WERI-Rb-1 (cell line): ENCODE results near the gene RALGAPA2.
A peak's percentile ranks its signal among the peaks of the same experiment; 100 is the strongest.
"Not testable (repeated sequence)": the region's sequence is repeated elsewhere in the genome, so short reads cannot be mapped to it uniquely, and the experiment has no call there.

Source experiments
- DNase-seq: peaks from one replicate; pipeline ENCODE4 v3.0.0-alpha.2; 2020
- H3K27ac ChIP-seq: fragments of 250-450 bp; sonication (Bioruptor Pico); 2 replicates; pipeline ENCODE4 v1.5.1; 2020; ENCODE audit warnings: mild to moderate bottlenecking, moderate library complexity
- H3K27me3 ChIP-seq: fragments of 250-450 bp; sonication (Bioruptor Pico); 2 replicates; pipeline ENCODE4 v1.5.1; 2021; ENCODE audit warnings: mild to moderate bottlenecking, low read depth, moderate library complexity; ENCODE audit not compliant: insufficient read depth, severe bottlenecking
- H3K36me3 ChIP-seq: fragments of 250-450 bp; sonication (Bioruptor Pico); 2 replicates; pipeline ENCODE4 v1.5.1; 2020; ENCODE audit warnings: mild to moderate bottlenecking, moderate library complexity
- H3K4me3 ChIP-seq: 2 replicates; pipeline ENCODE4 v1.5.1; 2011; ENCODE audit warnings: low read depth, mild to moderate bottlenecking, control low read depth, low read length
- H3K9me3 ChIP-seq: fragments of 250-450 bp; sonication (Bioruptor Pico); 2 replicates; pipeline ENCODE4 v1.5.1; 2021; ENCODE audit warnings: mild to moderate bottlenecking, moderate library complexity; ENCODE audit not compliant: severe bottlenecking
- TF ChIP-seq, protein P1 (sequence below): IDR thresholded peaks from 2 replicates; pipeline ENCODE4 v1.5.1; 2011; ENCODE audit warnings: low read depth, mild to moderate bottlenecking, control low read depth, inconsistent platforms, low read length

Gene RALGAPA2

DNA sequence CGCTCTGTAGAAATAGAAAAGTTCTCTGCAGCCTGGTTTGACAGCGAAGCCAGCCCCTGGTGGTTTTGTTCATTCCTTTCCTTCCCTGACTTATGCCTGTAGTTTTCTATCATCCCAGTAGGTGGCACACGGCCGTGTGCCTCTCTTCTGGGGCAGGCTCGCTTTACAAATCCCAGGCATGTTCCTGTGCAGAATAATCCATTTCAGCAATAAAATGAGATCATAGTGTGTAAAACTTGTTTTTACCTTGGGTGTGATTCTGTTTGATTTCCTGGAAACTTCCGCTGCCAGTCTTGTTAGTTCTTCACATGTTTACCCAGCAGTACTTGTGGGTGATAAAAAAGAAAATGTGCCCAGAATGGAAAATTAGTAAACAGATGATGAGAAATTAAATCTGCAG, 352.0 kb downstream of the RALGAPA2 start:
- H3K36me3 ChIP-seq = no peaks in the 10 kb centered on the region
- no peak overlapping the region for H3K4me3 ChIP-seq
- H3K27me3 ChIP-seq = no peaks in the 10 kb centered on the region
- DNase-seq = peak; percentile 61
- peaks cover 7% of the 10 kb centered on the region for H3K9me3 ChIP-seq
- H3K27ac ChIP-seq = no peak overlapping the region
- TF ChIP-seq, protein P1, sequence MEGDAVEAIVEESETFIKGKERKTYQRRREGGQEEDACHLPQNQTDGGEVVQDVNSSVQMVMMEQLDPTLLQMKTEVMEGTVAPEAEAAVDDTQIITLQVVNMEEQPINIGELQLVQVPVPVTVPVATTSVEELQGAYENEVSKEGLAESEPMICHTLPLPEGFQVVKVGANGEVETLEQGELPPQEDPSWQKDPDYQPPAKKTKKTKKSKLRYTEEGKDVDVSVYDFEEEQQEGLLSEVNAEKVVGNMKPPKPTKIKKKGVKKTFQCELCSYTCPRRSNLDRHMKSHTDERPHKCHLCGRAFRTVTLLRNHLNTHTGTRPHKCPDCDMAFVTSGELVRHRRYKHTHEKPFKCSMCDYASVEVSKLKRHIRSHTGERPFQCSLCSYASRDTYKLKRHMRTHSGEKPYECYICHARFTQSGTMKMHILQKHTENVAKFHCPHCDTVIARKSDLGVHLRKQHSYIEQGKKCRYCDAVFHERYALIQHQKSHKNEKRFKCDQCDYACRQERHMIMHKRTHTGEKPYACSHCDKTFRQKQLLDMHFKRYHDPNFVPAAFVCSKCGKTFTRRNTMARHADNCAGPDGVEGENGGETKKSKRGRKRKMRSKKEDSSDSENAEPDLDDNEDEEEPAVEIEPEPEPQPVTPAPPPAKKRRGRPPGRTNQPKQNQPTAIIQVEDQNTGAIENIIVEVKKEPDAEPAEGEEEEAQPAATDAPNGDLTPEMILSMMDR = peak; percentile 74

GRCh38 chr20:20359628-20360027, 352.8 kb downstream of the RALGAPA2 start:
- Histone ChIP-seq H3K4me3 (no peak overlapping the region), H3K27ac (no peak overlapping the region), H3K27me3 (no peaks in the 10 kb centered on the region), H3K36me3 (no peaks in the 10 kb centered on the region), H3K9me3 (no peaks in the 10 kb centered on the region)
- DNase-seq = no peak
- TF ChIP-seq, protein P1 = no peak

DNA sequence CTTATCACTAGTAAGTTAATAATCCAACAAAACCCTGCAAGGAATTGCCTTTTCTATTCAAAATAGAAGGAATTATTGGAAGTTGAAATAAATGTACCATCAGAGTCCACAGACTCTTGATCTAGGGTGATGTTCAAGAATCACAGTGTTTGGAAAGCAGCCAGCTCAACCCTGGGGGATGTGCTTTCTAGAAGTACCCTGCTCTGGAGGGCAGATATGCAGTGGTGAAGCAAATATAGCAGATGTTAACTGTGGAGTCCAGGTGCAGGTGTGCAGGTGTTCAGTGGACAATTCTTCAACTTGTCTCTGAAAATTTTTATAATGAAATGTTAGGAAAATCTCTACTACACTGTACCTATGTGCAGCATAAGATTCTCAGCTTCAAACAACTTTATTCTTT, 353.6 kb downstream of the RALGAPA2 start:
- no peak overlapping the region for H3K27ac ChIP-seq
- H3K36me3 ChIP-seq = no peaks in the 10 kb centered on the region
- H3K27me3 ChIP-seq = no peaks in the 10 kb centered on the region
- TF ChIP-seq, protein P1 = no peak
- H3K4me3 ChIP-seq = no peak overlapping the region
- DNase-seq = no peak
- H3K9me3 ChIP-seq = peaks cover 2% of the 10 kb centered on the region

DNA sequence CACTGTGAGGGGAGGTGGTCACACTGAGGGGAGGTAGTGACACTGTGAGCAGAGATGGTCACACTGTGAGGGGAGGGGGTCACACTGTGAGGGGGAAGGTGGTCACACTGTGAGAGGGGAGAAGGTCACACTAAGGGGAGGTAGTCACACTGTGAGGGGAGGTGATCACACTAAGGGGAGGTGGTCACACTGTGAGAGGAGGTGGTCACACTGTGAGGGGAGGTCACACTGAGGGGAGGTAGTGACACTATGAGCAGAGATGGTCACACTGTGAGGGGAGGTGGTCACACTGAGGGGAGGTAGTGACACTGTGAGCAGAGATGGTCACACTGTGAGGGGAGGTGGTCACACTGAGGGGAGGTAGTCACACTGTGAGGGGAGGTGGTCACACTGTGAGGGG, 356.9 kb downstream of the RALGAPA2 start:
- not testable (repeated sequence) for H3K36me3 ChIP-seq, H3K27me3 ChIP-seq, H3K4me3 ChIP-seq, H3K9me3 ChIP-seq, DNase-seq, H3K27ac ChIP-seq

GRCh38 chr20:20353576-20353975, 358.9 kb downstream of the RALGAPA2 start:
- Histone ChIP-seq H3K27me3 (no peaks in the 10 kb centered on the region), H3K27ac (no peak overlapping the region), H3K4me3 (no peak overlapping the region), H3K9me3 (peaks cover 4% of the 10 kb centered on the region), H3K36me3 (no peaks in the 10 kb centered on the region)
- no peak for DNase-seq
- TF ChIP-seq, protein P1 = no peak

DNA sequence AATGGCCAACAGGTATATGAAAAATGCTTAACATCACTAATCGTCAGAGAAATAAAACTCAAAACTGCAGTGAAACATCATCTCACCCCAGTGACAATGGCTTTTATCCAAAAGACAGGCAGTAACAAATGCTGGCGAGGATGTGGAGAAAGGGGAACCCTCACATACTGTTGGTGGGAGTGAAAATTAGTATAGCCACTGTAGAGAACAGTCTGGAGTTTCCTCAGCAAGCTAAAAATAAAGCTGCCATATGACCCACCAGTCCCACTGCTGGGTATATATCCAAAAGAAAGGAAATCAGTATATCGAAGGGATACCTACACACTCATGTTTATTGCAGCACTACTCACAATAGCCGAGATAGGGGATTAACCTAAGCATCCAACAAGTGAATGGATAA, 368.0 kb downstream of the RALGAPA2 start:
- H3K27ac ChIP-seq = no peak overlapping the region
- peaks cover 5% of the 10 kb centered on the region for H3K9me3 ChIP-seq
- no peak for DNase-seq
- no peaks in the 10 kb centered on the region for H3K36me3 ChIP-seq
- no peak overlapping the region for H3K4me3 ChIP-seq
- H3K27me3 ChIP-seq = no peaks in the 10 kb centered on the region
- TF ChIP-seq, protein P1 = no peak
